Bronchial smooth muscle cell (primary cell): ENCODE results near the gene TMEM50B. TPM values are rescaled to one million over a fixed set of nuclear protein-coding genes. Genes with fewer than 3 reads are reported as not detected.

Source experiments
- total RNA-seq: library from RNA; depleted of rRNA; stranded (reverse); fragments of >200 nt; gene quantifications from 2 replicates; pipeline ENCODE4 v1.2.1, GENCODE V29; 2014

The TMEM50B gene
- total RNA-seq = 15.8 and 25.1 TPM in 2 replicates

GRCh38 chr21:33479679-33480480, at the start of gene TMEM50B:
TSS of gene TMEM50B (minus strand) at chr21:33479974. CDS start at chr21:33468885, 11,089 bp downstream.

GRCh38 chr21:33491373-33492102, 11.8 kb upstream of the TMEM50B start, which contains the start of gene DNAJC28:
TSS of gene DNAJC28 (minus strand) at chr21:33491716. CDS start at chr21:33489393, 2,323 bp downstream.

GRCh38 chr21:33403128-33403785, 76.5 kb downstream of the TMEM50B start, which contains the start of gene IFNGR2:
TSS of gene IFNGR2 (plus strand) at chr21:33403413. CDS start at chr21:33403544, 131 bp downstream.

Other genes starting within 250 kb of the TMEM50B start
- 42.4 and 62.3 TPM in 2 replicates for gene IL10RB, start 213.6 kb downstream of the TMEM50B start, total RNA-seq
- 13.2 and 17.4 TPM in 2 replicates for gene IFNAR1, start 155.0 kb downstream of the TMEM50B start, total RNA-seq
- 38.6 and 52.2 TPM in 2 replicates for gene IFNGR2, start 76.6 kb downstream of the TMEM50B start, total RNA-seq
- 1.4 and 1.7 TPM in 2 replicates for gene DNAJC28, start 11.7 kb upstream of the TMEM50B start, total RNA-seq
- gene GART, start 62.1 kb upstream of the TMEM50B start, total RNA-seq = 21.1 and 34.7 TPM in 2 replicates
- 90.8 and 93.6 TPM in 2 replicates for gene SON, start 63.1 kb upstream of the TMEM50B start, total RNA-seq
- gene DONSON, start 108.7 kb upstream of the TMEM50B start, total RNA-seq = 5.3 and 10.1 TPM in 2 replicates
- 34.9 and 41.5 TPM in 2 replicates for gene CRYZL1, start 161.8 kb upstream of the TMEM50B start, total RNA-seq
- gene ITSN1, start 162.5 kb upstream of the TMEM50B start, total RNA-seq = 29.0 and 29.3 TPM in 2 replicates